ENCODE data around the gene LPCAT1. TPM values are rescaled to one million over a fixed set of nuclear protein-coding genes. Genes with fewer than 3 reads are reported as not detected.

Gene LPCAT1
- total and polyA plus RNA-seq, 2 of the 4 experiments (the other 2 are of a cell fraction) = 17.7 to 33.6 TPM

DNA sequence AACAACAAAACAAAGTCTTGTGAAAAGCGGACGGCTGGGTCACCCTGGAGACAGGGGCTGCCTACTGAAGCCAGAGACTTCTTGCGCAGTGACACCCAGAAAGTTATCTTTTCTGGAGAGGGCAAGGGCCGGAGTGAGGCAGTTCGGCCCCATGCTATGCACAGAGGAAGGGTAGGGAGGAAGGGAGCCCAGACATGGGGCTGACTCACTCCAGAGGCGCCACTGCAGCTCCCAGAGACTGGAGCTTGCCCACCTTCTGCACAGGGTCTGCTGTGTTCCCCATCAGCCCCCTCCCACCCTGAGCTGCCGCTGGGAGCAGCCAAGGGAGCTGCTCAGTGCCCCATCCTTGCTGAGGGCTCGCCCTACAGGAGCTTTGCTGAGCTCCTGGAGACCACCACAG lies 91.9 kb downstream of the LPCAT1 start:
- in situ Hi-C loops (cut with MboI; ENCODE audit: low sequenced_read_pairs) = no loop called here
- WGBS, 2 experiments (ENCODE audit: extremely low coverage in 2 of 2, insufficient read length in 1 of 2) = 67% methylated on average over 2 of the region's 8 CpGs; no CpG with 5 or more reads in 1 of the 2 experiments
- CTCF ChIA-PET = no interaction called here

More for the DNA sequence above, 91.9 kb downstream of the LPCAT1 start:
- intact Hi-C loops (cut with micrococcal nuclease) = no loop called here
- Histone ChIP-seq H3K23ac (ENCODE audit: low read depth, low read length) (no peak overlapping the region), H4K8ac (ENCODE audit: low read depth in 2 of 2, low read length in 2 of 2) (no peak overlapping the region), H3K27me3 (ENCODE audit: control insufficient read depth, insufficient read depth, low read length) (no peaks in the 10 kb centered on the region; the same call in 1 of the 2 replicates), H3K36me3 (ENCODE audit: control insufficient read depth, insufficient read depth, low read length) (no peaks in the 10 kb centered on the region), H2BK120ac (ENCODE audit: low read depth, low read length) (no peak overlapping the region), H2BK5ac (ENCODE audit: low read depth, low read length, poor library complexity, severe bottlenecking) (no peak overlapping the region), H2AFZ (replicated peaks; ENCODE audit: low read length, poor library complexity) (no peak overlapping the region), H3K4me2 (ENCODE audit: low read depth, low read length) (no peak overlapping the region), H3K9ac (ENCODE audit: low read depth, low read length) (no peak overlapping the region), H2BK20ac (ENCODE audit: low read depth, low read length) (no peak overlapping the region), H4K20me1 (ENCODE audit: insufficient read depth, low read length) (no peaks in the 10 kb centered on the region), H3K79me1 (ENCODE audit: low read depth in 1 of 2, low read length in 2 of 2) (no peaks in the 10 kb centered on the region), H3K56ac (ENCODE audit: extremely low read depth, insufficient read depth, low read length) (no peak overlapping the region), H3K14ac (replicated peaks; ENCODE audit: low read depth, low read length) (no peak overlapping the region), H3K9me1 (ENCODE audit: insufficient read depth, low read length) (no peaks in the 10 kb centered on the region), H2BK15ac (ENCODE audit: low read depth, low read length) (no peak overlapping the region), H2AK9ac (replicated peaks; ENCODE audit: low read depth, low read length, poor library complexity) (no peak overlapping the region), H3K4me3 (ENCODE audit: insufficient read depth, low read depth, low read length) (no peak overlapping the region), H3K4ac (ENCODE audit: low read depth, low read length) (no peak overlapping the region), H2AK5ac (ENCODE audit: low read depth, low read length) (no peak overlapping the region), H3K18ac (ENCODE audit: low read depth, low read length) (no peak overlapping the region), H3K4me1 (ENCODE audit: control insufficient read depth, insufficient read depth, low read length) (no peaks in the 10 kb centered on the region), H3K27ac (ENCODE audit: insufficient read depth, low read length) (no peak overlapping the region), H4K5ac (ENCODE audit: low read depth, low read length) (no peak overlapping the region), H4K91ac (ENCODE audit: insufficient read depth, low read depth, low read length) (no peak overlapping the region), H3K9me3 (ENCODE audit: control insufficient read depth, insufficient read depth, low read length) (peaks cover 30% of the 10 kb centered on the region)
- dilution Hi-C loops (cut with HindIII; ENCODE audit: low sequenced_read_pairs, unreplicated experiment) = no loop called here
- TF ChIP-seq MAZ (IDR thresholded peaks at IDR 0.05; ENCODE audit: borderline replicate concordance, low read depth, low read length) = no peak
- no peak for TF ChIP-seq MXI1 (IDR thresholded peaks at IDR 0.05; ENCODE audit: borderline replicate concordance, low read depth, low read length)
- TF ChIP-seq SMC3 (IDR thresholded peaks at IDR 0.05; ENCODE audit: low read depth, low read length) = no peak
- no peak for DNase-seq
- BruUV-seq (replicated peaks) = no TSS peak
- POLR2A ChIA-PET (ENCODE audit: unreplicated experiment) = no interaction called here
- no peak for ATAC-seq (ENCODE audit: low read depth)

All from IMR-90 (cell line).